Measurements from ENCODE around the gene DLG2.

Gene DLG2

GRCh38 chr11:85541683-85542082 is 85.5 kb downstream of the DLG2 start:
- no peak for DNase-seq

DNA sequence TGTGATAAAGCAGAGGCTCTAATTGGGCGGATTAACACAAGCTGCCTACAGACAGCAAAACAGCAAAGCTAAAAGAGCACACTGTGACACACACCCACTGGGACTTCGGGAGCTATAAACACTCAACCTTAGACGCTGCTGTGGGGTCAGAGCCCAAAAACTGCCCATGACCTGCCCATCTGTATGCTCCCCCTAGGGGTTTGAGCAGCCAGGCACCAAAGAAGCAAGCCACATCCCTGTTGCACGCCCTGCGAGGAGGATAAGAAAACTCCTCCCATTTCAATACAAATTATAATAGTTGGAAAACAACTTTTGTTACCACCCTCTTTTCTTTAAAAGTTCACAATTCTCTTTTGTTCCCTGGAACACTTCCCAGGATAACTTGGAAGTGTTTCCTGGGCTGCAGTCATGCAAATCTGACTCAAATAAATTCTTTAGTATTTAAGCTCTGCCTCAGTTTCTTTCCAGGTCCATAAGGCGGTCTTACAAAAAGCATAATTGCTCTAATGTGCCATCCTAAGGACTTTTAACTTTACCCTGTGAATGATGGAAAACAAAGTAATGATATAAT is 86.4 kb downstream of the DLG2 start:
- DNase-seq, result no peak

DNA sequence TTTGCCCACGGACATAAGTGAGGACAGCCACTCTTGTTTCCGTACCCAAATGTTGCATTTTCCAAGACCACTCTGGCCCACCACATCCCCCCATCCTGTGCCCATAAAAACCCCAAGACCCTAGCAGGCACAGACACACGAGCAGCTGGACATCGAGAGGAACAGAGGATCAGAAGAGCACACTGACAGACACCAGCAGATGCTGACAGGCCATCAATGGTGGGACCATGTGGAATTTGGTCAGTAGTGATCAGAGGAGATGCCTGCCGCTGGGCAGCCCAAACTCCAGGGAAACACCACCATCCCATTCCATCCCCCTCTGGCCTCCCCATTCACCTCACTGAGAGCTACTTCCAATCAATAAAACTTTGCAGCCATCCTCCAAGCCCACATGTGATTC is 87.0 kb downstream of the DLG2 start:
- DNase-seq, result no peak

- DNase-seq, result no peak
Measured at GRCh38 chr11:85539740-85540139, 87.4 kb downstream of the DLG2 start.

- DNase-seq, result no peak
Measured at GRCh38 chr11:85539029-85539689, 88.0 kb downstream of the DLG2 start.

- no peak for DNase-seq
Measured at GRCh38 chr11:85536438-85536837, 90.7 kb downstream of the DLG2 start.

DNA sequence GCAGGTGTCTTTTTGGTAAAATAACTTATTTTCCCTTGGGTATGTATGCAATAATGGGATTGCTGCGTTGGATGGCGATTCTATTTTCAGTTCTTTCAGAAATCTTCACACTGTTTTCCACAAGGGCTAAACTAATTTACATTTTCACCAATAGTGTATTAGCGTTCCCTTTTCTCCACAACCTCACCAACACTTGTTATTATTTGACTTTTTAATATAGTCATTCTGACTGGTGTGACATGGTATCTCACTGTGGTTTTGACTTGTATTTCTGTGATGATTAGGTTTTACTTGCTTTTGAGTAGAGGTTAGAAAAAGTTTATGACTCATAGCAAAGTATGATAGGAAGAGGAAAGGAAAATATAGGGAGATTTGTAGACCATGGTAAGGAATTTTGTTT is 92.3 kb downstream of the DLG2 start:
- DNase-seq, result no peak

DNA sequence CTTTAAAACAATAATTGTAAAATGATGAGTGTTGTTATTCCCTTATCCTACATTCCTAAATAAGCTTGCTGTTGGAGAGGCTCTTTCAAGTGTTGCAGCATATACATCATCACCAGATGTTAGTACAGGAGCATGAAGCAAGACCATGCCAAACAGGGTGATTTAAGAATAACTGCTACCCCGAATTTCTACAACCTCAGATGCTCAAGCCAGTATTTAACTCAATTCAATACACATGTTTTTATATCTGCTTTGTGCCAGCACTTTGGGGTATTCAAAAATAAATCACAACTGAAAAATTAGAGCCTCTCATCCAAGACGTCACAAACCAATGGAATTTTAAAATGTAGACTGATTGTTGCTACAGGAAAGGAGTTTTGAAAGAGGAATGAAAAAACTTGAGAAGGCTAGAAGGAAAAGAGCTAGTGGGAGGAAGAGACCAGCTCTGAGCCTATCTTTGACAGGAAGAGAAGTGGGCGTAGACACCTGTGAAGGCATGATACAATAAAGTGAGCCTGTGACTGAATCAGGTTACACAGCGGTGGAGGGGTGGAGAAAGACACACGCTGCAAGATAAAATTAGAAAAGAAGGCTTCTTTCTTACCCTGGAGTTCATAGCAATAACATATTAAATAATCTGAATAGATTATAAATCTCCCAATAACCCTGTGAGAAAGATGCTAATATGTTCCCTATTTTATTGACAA is 95.8 kb downstream of the DLG2 start:
- no peak for DNase-seq

GRCh38 chr11:85530634-85531033 is 96.5 kb downstream of the DLG2 start:
- DNase-seq, result no peak

GRCh38 chr11:85526564-85526963 is 100.6 kb downstream of the DLG2 start:
- DNase-seq, result no peak

- no peak for DNase-seq
Measured at GRCh38 chr11:85525686-85526085, 101.5 kb downstream of the DLG2 start.

GRCh38 chr11:85517272-85517671 is 109.9 kb downstream of the DLG2 start:
- DNase-seq, result no peak

DNA sequence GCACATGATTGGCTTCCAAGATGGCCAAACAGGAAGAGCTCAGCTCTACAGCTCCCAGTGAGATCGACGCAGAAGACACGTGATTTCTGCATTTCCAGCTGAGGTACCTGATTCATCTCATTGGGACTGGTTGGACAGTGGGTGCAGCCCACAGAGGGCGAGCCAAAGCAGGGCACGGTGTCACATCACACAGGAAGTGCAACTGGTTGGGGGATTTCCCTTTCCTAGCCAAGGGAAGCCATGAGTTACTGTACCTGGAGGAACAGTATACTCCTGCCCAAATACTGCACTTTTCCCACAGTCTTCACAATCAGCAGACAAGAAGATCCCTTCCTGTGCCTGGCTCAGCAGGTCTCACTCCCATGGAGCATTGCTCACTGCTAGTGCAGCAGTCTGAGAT is 131.2 kb downstream of the DLG2 start:
- no peak for DNase-seq

DNA sequence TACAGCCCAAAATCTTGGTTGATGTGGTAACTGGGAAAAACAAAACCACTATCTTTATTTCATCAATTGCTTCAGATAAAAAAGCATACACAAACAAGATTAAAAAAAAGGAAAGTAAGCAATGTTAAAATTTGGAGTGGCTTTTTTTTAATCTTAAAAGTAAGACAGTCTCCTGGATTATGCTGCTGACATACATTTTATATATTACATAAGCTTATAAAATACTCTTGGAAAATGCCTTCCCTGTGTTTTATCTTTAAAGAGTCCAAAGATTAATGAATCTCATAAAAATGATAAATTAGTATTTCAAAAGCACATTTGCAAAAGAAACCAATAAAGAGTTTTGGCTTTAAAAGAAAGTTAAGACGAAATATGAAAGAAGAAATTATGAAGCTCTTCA is 132.7 kb downstream of the DLG2 start:
- DNase-seq, result no peak

DNA sequence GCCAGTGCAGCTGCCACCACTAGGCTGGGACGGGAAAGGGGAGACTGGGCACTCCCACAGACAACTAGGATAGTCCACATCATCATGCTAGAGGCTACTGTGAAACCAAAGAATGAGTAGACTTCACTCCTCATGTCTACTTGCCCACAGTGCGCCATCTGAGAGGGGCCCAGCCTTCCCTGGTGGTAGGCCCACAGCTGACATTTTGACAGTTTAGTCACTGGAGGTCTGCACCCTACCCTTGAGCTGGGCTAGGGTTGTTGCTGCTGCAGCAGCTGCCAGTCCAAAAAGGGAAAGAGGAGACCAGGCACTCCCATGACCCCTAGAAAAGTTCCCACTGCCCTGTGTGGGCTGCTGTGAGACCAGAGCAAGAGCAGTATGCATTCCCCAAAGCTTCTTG is 141.2 kb downstream of the DLG2 start:
- DNase-seq, result no peak

GRCh38 chr11:85483861-85484260 is 143.3 kb downstream of the DLG2 start:
- DNase-seq, result no peak

GRCh38 chr11:85481862-85482261 is 145.3 kb downstream of the DLG2 start:
- no peak for DNase-seq

- DNase-seq, result no peak
Measured at GRCh38 chr11:85475660-85476517, 151.3 kb downstream of the DLG2 start.

GRCh38 chr11:85472953-85473352 is 154.2 kb downstream of the DLG2 start:
- DNase-seq, result no peak

GRCh38 chr11:85464283-85464682 is 162.9 kb downstream of the DLG2 start:
- DNase-seq, result no peak

GRCh38 chr11:85459304-85459703 is 167.8 kb downstream of the DLG2 start:
- no peak for DNase-seq

DNA sequence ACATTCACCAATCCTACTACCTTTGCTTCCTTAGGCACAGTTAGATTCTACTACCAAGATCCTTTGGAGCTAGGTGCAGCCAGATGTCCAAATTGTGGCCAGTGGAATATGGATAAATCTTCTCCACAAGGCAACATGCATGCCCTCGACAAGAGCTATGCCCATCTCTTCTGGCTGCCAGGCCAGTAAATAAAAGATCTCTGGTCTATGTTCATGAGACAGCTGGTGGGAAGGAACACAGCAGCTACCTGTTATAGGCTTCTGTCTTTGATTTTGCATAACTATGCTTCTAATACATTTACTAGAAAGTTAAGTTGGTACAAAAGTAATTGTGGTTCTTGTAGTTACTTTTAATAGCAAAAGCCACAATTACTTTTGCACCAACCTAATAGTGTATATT is 182.7 kb downstream of the DLG2 start:
- no peak for DNase-seq

DNA sequence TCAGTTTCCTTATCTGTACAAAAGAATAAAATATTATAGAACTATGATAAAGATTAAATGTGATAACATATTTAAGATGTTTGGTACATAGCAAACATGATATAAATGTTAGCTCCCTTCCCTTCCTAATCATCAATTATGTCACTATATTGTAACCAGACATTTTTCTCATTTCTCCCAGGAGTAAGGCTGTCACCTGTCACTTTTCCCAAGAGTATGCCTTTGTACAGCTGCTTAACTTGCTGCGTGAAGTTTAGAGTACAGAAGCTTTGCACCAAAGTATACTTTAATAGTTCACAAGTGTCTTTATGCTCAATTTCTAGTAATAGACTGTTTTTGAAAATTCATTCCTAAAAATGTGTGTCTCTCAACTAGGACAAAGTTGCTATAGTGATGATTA is 186.9 kb downstream of the DLG2 start:
- no peak for DNase-seq

DNA sequence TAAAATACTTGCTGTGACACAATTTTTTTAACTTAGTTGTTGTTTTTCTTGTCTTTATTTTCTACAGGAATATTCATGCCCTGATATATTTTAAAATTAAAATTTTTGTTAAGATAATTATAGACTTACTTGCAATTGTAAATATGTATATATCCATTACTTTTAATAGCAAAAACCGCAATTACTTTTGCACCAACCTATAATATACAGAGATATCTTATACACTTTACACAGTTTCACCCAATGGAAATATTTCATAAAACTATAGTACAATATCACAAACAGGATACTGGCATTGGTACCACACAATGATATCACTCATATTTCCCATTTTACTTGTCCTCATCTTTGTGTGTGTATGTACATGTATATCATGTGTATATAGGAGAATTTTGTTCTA is 188.8 kb downstream of the DLG2 start:
- DNase-seq, result no peak
